HG03108 (cell line): ENCODE data around the gene KMT2B.

Experiments used
- ATAC-seq: cut with Tn5 transposase; IDR thresholded peaks from one replicate; pipeline ENCODE4 v1.9.1; 2021; ENCODE audit warnings: moderate library complexity; ENCODE audit not compliant: unreplicated experiment

KMT2B gene

DNA sequence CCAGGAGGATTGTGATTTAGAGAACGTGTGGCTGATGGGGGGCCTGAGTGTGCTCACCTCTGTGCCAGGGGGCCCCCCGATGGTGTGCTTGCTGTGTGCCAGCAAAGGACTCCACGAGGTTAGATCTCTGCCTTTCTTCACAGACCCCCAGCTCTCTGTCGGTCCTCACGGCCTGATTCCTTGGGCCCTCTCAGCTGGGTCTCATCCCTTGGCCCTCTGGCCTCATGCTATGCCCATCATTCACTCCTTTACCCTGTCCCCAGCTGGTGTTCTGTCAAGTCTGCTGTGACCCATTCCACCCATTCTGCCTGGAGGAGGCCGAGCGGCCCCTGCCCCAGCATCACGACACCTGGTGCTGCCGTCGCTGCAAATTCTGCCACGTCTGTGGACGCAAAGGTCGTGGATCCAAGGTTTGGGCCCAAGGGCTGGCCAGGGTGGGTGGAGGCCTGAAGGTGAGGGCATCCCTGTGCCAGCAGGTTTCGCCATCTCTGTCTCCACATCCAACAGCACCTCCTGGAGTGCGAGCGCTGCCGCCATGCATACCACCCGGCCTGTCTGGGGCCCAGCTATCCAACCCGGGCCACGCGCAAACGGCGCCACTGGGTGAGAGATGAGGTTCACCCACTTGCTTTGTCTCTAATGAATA lies 7.5 kb downstream of the KMT2B start:
- ATAC-seq, result no peak

DNA sequence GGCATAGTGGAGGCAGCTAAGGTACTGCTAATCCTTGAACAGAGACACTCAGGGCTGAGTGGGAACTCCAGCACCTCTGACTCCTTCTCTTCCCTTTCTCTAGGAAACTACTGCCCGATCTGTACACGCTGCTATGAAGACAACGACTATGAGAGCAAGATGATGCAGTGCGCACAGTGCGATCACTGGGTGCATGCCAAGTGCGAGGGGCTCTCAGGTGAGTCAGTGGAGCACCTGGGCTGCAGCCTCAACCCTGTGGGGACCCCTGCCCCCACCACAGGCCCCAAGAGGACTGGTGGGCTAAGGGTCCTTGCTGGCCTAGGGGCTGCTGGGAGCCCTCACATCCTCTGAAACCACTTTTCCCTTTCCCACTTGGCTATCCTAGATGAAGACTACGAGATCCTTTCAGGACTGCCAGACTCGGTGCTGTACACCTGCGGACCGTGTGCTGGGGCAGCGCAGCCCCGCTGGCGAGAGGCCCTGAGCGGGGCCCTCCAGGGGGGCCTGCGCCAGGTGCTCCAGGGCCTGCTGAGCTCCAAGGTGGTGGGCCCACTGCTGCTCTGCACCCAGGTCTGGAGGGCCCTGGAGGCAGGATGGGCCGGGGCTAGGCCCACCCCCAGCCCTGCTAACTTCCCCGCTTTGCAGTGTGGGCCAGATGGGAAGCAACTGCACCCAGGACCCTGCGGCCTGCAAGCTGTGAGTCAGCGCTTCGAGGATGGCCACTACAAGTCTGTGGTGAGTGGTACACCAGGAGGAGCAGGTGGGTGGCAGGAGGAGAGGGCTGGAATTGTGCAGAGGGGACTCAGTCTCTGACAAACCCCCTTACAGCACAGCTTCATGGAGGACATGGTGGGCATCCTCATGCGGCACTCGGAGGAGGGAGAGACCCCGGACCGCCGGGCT lies 9.5 kb downstream of the KMT2B start:
- ATAC-seq, result no peak

DNA sequence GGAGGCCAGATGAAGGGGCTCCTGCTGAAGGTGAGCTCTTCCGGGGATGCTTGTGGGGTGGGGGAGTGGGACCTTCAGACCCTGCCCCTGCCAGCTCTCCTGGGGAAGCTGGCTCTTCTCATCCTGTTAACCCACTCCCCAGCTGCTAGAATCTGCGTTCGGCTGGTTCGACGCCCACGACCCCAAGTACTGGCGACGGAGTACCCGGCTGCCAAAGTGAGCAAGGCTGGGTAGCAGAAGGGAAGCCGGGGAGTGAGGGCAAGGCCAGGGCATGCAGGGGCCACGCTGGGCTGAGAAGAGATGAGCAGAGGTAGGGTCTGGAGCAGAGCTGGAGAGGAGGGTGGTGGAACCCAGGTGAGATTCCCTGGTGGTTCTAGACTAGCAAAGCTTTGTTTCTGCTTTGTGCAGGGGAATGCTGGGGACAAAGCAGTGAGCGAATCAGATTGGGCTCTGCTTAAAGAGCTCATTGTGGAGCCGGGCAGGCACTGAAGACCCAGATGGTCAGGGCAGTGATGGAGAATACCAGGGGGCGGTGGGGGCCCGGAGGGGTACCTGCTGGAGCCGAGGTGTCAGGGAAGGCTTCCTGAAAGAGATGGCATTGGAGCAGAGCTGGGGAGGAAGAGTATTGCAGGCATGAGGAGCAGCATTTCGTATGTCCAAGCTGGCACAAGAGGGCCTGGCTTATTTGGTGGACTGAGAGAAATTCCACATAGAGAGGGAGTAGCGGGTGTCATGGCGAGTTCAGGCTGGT lies 10.3 kb downstream of the KMT2B start:
- ATAC-seq, result no peak

DNA sequence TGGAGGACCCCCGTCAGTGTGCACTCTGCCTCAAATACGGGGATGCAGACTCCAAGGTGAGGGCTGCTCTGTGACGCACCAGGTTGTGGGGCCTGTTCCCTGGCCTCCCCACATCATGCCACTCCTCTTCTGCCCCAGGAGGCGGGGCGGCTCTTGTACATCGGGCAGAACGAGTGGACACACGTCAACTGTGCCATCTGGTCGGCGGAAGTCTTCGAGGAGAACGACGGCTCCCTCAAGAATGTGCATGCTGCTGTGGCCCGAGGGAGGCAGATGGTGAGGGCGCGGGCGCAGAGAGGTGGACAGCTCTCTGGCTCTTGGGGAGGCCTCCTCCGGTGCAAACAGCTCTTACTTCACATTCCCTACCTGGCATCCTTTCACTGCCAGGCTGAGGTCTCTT lies 11.2 kb downstream of the KMT2B start:
- ATAC-seq, result no peak

DNA sequence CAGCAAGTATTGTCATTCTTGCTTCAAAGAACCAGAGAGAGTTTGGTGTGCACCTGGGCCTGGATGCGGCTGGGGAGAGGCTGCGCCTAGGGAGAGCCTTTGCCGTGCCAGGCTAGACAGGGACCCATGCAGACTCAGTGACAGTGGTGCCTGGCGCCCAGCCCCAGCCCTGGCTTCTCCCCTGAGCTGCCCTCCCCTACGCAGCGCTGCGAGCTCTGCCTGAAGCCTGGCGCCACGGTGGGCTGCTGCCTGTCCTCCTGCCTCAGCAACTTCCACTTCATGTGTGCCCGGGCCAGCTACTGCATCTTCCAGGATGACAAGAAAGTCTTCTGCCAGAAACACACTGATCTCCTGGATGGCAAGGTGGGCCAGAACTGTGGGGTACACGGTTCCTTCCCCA lies 12.0 kb downstream of the KMT2B start:
- ATAC-seq, result no peak

DNA sequence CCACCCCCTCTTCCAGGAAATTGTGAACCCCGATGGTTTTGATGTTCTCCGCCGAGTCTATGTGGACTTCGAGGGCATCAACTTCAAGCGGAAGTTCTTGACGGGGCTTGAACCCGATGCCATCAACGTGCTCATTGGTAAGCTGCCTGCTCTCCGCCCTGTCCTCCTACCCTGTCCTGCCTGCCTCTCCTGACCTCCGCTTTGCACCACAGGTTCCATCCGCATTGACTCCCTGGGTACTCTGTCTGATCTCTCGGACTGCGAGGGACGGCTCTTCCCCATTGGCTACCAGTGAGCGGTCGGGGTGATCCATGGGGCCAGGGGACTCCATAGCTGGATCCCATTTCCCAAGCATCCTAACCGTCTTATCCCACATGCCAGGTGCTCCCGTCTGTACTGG lies 12.5 kb downstream of the KMT2B start:
- no peak for ATAC-seq

DNA sequence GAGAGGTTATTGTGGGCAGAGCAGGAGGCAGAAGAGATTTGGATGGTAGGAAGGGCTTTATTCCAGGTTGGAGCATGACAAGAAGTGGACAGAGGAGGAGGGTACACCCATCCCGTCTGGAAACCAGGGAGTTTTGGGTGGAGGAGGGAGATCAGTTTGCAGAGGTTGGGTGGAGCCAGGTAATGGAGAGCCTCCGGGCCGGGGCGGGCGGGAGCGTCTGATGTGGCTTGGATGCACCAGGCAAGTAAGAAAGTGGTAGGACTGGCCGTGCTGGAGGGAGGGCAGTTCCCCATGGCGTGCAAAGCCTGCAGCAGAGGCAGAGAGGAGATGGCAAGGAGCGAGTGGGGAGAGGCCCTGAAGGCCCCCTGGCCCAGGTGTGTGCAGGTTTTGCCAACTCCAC lies 13.6 kb downstream of the KMT2B start:
- ATAC-seq, result no peak

DNA sequence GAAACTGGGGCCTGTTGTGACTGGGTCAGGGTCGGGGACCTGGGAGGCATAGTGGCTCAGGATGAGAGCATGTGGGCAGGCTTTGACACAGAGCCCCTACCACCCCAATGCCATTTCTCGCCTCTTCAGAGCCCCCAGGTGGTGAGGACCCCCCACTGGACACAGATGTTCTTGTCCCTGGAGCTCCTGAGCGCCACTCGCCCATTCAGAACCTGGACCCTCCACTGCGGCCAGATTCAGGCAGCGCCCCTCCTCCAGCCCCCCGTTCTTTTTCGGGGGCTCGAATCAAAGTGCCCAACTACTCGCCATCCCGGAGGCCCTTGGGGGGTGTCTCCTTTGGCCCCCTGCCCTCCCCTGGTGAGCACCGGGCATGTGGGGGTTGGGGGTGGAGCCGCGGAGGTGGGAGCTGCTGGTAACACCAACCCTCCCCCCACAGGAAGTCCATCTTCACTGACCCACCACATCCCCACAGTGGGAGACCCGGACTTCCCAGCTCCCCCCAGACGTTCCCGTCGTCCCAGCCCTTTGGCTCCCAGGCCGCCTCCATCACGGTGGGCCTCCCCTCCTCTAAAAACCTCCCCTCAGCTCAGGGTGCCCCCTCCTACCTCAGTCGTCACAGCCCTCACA lies 14.1 kb downstream of the KMT2B start:
- no peak for ATAC-seq

DNA sequence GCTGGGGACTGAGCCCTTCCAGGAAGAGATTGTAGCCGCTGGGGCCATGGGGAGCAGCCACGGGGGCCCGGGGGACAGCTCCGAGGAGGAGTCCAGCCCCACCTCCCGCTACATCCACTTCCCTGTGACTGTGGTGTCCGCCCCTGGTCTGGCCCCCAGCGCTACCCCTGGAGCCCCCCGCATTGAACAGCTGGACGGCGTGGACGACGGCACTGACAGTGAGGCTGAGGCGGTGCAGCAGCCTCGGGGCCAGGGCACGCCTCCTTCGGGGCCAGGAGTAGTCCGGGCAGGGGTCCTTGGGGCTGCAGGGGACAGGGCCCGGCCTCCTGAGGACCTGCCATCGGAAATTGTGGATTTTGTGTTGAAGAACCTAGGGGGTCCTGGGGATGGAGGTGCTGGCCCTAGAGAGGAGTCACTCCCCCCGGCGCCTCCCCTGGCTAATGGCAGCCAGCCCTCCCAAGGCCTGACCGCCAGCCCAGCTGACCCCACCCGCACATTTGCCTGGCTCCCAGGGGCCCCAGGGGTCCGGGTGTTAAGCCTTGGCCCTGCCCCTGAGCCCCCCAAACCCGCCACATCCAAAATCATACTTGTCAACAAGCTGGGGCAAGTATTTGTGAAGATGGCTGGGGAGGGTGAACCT lies 14.9 kb downstream of the KMT2B start:
- no peak for ATAC-seq

DNA sequence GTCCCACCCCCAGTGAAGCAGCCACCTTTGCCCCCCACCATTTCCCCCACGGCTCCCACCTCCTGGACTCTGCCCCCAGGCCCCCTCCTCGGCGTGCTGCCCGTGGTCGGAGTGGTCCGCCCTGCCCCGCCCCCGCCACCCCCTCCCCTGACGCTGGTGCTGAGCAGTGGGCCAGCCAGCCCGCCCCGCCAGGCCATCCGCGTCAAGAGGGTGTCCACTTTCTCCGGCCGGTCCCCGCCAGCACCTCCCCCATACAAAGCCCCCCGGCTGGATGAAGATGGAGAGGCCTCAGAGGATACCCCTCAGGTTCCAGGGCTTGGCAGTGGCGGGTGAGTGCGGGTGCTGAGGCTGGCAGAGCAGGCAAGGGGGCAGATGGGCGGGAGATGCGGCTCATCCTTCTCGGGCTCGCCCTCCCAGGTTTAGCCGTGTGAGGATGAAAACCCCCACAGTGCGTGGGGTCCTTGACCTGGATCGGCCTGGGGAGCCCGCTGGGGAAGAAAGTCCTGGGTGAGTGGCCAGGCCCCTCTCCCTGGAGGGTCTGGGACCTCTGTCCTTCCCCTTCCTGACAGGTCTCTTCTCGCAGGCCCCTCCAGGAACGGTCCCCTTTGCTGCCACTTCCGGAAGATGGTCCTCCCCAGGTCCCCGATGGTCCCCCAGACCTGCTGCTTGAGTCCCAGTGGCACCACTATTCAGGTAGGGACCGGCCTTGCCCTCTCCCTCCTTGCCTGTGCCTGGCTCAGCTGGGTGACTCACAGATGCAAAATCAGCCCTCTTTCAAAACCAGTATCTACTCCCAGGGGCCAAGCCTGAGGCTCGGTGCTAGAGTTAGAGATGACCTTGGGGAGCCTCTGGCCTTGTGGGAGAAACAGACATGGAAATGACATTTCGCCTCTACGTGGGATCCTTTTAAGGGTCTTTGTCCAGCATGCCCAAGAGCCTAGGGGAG lies 15.7 kb downstream of the KMT2B start:
- ATAC-seq, result no peak

DNA sequence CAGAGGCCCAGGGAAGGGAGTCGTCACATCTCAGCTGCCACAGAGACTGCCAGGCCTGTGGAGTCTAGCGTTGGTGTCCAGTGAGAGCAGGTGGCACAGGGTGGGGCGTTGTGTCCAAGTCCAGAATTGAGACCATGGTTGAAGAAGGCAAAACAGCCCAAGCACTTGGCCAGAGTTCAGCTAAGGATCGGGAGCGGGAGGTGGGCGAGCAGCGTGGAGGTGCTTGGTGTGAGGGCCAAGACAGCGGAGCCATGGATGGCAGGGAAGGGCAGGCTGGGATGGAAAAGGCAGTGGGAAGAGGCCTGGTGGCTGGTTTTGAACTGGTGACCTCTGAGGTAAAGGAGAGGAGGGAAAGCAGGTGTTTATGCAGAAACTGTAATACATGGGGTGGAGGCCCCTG lies 16.5 kb downstream of the KMT2B start:
- no peak for ATAC-seq

DNA sequence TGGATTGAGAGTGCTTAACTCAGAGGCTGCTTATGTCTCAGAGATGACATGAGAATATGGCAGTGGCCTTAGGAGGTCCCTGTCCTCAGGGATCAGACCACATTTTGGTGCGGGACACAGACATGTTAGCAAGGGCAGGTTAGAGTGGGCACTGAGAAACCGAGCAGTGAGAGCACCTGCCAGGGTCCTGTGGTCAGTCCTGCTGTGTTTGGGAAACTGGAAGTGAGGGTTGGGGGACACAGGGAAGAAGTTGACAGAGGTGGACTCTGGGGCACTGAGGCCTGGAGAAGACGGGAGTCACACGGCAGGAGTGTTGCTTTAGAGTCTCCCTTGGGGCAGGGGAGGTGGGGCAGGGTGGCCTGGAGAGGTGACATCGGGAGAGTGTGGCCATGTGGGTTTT lies 17.1 kb downstream of the KMT2B start:
- ATAC-seq, result no peak

DNA sequence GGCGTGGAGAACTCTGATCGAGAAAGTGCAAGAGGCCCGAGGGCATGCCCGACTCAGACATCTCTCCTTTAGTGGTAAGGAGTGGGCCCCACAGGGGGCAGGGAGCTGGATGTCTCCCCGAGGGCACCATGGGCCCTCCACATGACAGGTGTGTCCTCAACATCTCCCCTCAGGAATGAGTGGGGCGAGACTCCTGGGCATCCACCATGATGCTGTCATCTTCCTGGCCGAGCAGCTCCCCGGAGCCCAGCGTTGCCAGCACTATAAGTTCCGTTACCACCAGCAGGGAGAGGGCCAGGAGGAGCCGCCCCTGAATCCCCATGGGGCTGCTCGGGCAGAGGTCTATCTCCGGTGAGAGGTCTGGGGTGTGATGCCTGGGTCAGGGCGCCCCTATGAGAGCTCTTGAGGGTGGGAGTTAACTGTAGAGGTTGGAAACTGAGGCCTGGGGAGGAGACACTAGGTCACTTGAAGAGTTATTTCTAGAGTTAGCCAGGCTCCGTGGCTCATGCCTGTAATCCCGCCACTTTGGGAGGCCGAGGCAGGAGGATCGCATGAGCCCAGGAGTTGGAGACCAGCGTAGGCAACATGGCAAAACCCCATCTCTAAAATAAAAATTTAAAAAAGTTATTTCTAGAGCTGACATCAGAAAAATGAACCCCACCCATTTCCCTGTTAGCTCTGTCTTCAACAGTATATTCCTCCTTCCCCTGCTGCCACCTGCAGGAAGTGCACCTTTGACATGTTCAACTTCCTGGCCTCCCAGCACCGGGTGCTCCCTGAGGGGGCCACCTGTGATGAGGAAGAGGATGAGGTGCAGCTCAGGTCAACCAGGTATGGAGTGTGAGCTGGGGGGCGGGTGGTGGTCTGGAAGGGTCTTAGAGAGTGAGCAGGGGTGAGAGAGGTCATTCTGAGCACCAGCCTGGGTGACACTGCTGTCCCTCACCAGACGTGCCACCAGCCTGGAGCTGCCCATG lies 19.4 kb downstream of the KMT2B start:
- no peak for ATAC-seq

DNA sequence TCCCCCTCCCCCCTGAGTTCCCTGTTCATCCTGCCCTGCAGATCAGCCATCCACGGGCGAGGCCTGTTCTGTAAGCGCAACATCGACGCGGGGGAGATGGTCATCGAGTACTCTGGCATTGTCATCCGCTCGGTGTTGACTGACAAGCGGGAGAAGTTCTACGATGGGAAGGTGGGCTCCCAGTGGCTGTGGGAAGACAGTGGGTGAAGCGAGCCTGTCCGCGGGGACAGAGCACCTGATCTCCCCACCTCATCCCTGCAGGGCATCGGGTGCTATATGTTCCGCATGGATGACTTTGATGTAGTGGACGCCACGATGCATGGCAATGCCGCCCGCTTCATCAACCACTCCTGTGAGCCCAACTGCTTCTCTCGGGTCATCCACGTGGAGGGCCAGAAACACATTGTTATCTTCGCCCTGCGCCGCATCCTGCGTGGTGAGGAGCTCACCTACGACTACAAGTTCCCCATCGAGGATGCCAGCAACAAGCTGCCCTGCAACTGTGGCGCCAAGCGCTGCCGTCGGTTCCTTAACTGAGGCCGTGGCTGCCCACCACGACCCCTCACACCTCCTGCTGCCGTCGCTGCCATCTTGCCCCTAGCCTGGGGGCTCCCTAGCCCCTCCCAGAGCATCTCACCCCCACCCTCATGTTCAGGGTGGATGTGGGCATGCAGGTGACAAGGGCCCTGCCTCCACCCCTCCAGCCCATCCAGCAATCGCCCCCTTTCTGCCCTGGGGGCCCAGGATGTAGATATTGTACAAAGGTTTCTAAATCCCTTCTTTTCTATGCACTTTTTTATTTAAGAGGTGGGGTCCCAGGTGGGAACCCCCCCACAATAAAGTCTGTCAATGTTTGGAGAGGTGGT lies 20.5 kb downstream of the KMT2B start:
- no peak for ATAC-seq

DNA sequence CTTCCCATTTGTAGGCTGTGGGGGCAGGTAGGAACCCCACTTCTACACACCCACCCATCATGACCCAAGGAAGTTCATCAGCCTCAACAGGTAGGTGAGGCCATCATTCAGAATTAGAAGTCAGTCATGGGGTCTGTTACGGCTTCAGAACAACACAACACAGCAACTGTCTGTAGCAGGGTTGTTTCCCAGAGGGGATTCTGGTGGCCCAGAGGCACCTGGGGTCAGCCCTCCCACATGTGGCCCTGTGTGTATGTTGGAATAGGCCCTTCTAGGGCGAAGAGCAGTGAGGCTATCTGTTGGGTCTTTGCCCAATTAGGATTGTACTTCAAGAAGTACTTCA lies 21.1 kb downstream of the KMT2B start:
- ATAC-seq, result no peak

DNA sequence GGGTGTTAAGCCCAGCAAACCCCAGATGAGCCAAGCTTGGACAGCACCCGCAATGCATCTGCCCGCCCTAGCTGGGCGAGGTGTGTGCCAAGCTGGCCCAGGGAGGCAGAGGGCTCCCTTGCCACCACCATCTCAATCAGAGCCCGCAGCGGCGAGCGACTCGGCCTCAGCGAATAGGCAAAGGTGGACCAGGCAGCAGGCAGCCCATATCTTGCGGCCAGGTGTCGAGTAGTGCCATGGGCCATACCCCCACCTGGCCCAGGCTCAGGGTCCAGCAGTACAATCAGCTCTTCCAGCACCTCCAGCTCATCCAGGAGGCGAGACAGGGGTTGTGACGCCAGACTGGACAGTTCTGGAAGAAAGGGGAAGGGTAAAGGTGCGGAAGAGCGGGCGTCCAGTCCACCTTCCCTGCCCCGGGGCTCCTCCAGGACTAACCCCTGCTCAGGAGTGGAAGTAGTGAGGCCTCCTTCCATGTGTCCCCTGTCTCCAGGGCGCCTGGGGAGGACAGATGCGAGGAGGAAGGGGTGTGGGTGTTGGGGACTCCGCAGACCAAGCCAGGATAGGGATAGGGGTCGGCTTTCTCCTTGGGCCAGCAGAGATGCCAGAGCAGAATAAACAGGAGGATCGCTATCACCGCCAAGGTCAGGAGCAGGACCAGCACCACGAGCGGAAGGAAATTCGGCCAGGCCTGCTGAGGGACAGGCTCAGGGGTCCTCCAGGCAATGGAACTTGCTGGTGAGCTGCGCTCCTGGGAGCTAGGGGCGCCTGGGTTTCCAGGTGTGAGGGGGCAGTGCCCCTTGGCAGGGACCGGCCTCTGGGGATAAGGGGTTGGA lies 21.7 kb downstream of the KMT2B start:
- ATAC-seq, result no peak

DNA sequence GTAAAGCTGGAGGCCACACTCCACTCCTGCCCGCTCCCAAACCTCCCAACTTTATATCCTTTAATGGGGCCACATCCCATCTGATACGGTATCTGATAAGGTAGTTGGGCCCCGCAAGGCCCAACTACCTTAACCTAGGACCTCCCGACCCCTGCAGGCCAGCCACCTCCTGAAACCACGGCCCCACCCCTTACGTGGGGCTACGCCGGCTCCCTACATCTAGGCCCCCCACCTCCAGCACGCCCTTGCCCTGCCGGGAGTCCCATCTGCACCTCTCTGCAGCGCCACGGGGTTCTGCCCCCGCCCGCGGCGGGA lies 22.3 kb downstream of the KMT2B start:
- ATAC-seq, result no peak
